Measurements from ENCODE around the gene COX8C. TPM values are rescaled to one million over a fixed set of nuclear protein-coding genes. Genes with fewer than 3 reads are reported as not detected.
A peak's percentile ranks its signal among the peaks of the same experiment; 100 is the strongest.

Gene COX8C
- total and polyA plus RNA-seq, 8 donors, result not detected

DNA sequence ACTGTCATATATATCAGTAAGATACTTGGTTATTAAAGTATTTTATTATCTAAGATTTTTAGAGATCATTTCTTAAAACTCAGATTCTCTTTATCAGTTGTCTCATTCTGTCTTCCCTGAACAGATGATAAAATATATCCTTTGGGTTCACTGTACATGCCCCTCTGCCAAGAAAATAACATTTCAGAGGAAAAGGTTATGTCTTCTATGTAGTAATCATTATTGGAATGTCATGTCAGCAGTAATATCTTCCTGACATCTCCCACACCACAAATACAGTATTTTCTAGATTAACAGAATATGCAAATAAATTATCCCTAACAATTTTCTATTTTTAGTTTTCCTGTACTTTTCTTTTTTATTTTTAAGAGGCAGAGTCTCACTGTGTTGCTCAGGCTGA lies 40.2 kb upstream of the COX8C start:
- no peak for DNase-seq
- H3K4me1 ChIP-seq, result peaks cover 0 to 78% (median 53%) of the 10 kb centered on the region in 4 donors
- H3K27me3 ChIP-seq, result no peaks in the 10 kb centered on the region
- H3K27ac ChIP-seq, result no peak overlapping the region
- no peaks in the 10 kb centered on the region for H3K36me3 ChIP-seq
- TF ChIP-seq, protein P1, sequence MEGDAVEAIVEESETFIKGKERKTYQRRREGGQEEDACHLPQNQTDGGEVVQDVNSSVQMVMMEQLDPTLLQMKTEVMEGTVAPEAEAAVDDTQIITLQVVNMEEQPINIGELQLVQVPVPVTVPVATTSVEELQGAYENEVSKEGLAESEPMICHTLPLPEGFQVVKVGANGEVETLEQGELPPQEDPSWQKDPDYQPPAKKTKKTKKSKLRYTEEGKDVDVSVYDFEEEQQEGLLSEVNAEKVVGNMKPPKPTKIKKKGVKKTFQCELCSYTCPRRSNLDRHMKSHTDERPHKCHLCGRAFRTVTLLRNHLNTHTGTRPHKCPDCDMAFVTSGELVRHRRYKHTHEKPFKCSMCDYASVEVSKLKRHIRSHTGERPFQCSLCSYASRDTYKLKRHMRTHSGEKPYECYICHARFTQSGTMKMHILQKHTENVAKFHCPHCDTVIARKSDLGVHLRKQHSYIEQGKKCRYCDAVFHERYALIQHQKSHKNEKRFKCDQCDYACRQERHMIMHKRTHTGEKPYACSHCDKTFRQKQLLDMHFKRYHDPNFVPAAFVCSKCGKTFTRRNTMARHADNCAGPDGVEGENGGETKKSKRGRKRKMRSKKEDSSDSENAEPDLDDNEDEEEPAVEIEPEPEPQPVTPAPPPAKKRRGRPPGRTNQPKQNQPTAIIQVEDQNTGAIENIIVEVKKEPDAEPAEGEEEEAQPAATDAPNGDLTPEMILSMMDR (IDR thresholded peaks at IDR 0.05), result no peak
- TF ChIP-seq POLR2AphosphoS5 (IDR thresholded peaks at IDR 0.05) (no peak), EP300 (IDR thresholded peaks at IDR 0.05) (no peak), POLR2A (IDR thresholded peaks at IDR 0.05) (no peak)
- intact Hi-C loops (cut with DNase I; ENCODE audit: low total_unique reads), result no loop called here
- H3K4me3 ChIP-seq, result no peak overlapping the region
- H3K9me3 ChIP-seq, result no peaks in the 10 kb centered on the region

DNA sequence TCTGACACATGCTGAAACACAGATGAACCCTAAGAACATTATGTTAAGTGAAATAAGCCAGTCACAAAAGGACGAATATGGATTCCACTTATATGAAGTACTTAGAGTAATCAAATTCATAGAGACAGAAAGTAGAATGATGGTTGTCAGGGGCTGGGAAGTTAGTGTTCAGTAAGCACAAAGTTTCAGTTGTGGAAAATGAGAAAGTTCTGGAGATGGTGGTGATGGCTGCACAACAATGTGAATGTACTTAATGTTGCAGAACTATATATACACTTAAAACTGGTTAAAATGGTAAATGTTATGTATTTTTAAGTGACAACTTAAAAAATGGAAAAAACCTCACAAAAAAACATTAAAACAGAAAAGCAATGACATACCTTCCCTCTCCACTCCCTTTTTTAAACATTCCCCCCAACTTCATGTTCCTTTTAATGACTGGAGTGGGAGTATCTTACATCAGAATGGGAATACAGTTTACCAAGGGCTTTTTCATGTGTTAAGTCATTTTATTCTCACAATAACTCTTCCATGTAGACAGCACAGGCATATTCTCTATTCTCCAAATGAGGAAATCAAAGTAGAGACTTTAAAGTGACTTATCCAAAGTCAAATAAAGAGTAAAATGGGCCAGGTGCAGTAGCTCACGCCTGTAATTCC lies 38.2 kb upstream of the COX8C start:
- 63 to 83% (median 76%) methylated on average over 2 of the region's 2 CpGs for WGBS, 5 donors
- intact Hi-C loops (cut with DNase I; ENCODE audit: low total_unique reads), result no loop called here

DNA sequence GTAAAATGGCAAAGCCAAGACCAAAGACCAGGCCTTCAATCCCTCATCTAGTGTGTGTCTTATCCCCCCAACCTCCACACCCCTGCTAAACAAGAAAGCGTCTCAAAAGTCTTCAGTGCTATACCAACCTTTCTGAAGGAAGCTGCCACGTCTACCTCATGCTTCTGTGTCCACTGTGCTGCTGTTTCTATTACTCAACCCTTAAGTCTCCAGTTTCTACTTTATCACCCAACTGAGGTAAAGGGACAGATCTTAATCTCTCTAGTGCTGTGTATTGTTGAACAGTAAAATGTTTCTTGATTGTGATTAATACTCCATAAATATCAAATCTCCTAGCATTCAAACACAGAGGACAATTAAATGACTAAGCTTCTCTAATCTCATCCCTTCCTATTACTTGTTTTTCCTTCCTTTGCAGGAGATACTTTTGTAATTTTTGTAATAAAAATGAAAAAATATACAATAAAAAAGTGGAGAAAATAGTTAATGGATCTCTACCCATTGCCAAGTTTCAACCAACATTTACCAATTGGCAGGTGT lies 37.5 kb upstream of the COX8C start:
- intact Hi-C loops (cut with DNase I; ENCODE audit: low total_unique reads), result no loop called here
- WGBS, 5 donors, result 63 to 74% (median 65%) methylated on average over 2 of the region's 2 CpGs
- no peak for DNase-seq
- H3K27ac ChIP-seq, result peak overlapping the region in 1 of 5 donors; percentile 16
- H3K4me1 ChIP-seq, result peaks cover 0 to 72% (median 50%) of the 10 kb centered on the region in 4 donors
- H3K4me3 ChIP-seq, result no peak overlapping the region
- H3K27me3 ChIP-seq, result no peaks in the 10 kb centered on the region
- no peaks in the 10 kb centered on the region for H3K36me3 ChIP-seq
- TF ChIP-seq, protein P1 (IDR thresholded peaks at IDR 0.05), result no peak
- TF ChIP-seq POLR2AphosphoS5 (IDR thresholded peaks at IDR 0.05), result no peak
- no peak for TF ChIP-seq POLR2A (IDR thresholded peaks at IDR 0.05)
- no peak for TF ChIP-seq EP300 (IDR thresholded peaks at IDR 0.05)
- H3K9me3 ChIP-seq, result no peaks in the 10 kb centered on the region

More for the DNA sequence above, 38.2 kb upstream of the COX8C start:
- Histone ChIP-seq H3K9me3 (no peaks in the 10 kb centered on the region), H3K4me1 (peaks cover 0 to 79% (median 55%) of the 10 kb centered on the region in 4 donors), H3K27me3 (no peaks in the 10 kb centered on the region), H3K4me3 (no peak overlapping the region), H3K27ac (peak overlapping the region in 1 of 5 donors; percentile 16), H3K36me3 (no peaks in the 10 kb centered on the region)
- TF ChIP-seq POLR2A (IDR thresholded peaks at IDR 0.05) (no peak), POLR2AphosphoS5 (IDR thresholded peaks at IDR 0.05) (no peak), EP300 (IDR thresholded peaks at IDR 0.05) (no peak)
- TF ChIP-seq, protein P1 (IDR thresholded peaks at IDR 0.05), result no peak
- no peak for DNase-seq

DNA sequence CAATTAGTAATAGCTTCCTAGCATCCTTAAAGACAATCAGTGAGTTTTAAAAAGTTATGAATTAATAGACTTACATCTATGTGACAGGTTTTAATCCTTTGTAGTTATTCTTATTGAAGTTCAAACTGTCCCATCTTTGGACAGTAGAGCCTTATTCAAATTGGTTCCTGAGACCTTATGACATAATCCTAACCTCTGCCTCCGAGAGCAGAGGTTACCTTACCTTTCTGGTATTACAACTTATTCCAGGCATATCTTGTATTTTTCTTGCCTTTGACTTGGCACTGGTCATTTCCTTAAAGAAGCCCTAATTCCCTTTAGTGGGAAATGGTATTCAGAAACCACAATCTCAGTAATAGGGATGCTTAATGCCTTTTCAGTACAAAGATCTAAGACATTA lies 35.9 kb upstream of the COX8C start:
- H3K27ac ChIP-seq, result no peak overlapping the region
- H3K9me3 ChIP-seq, result no peaks in the 10 kb centered on the region
- TF ChIP-seq, protein P1 (IDR thresholded peaks at IDR 0.05), result no peak
- TF ChIP-seq EP300 (IDR thresholded peaks at IDR 0.05), result no peak
- TF ChIP-seq POLR2AphosphoS5 (IDR thresholded peaks at IDR 0.05), result no peak
- TF ChIP-seq POLR2A (IDR thresholded peaks at IDR 0.05), result no peak
- WGBS, 5 donors, result 44 to 72% (median 55%) methylated on average over 1 of the region's 1 CpG
- peaks cover 0 to 62% (median 42%) of the 10 kb centered on the region in 4 donors for H3K4me1 ChIP-seq
- intact Hi-C loops (cut with DNase I; ENCODE audit: low total_unique reads), result no loop called here
- H3K4me3 ChIP-seq, result no peak overlapping the region
- no peaks in the 10 kb centered on the region for H3K27me3 ChIP-seq
- no peak for DNase-seq
- H3K36me3 ChIP-seq, result no peaks in the 10 kb centered on the region

Measured in stomach (tissue), 9 donors.